ENCODE data around the gene ZNF48. TPM values are rescaled to one million over a fixed set of nuclear protein-coding genes. Genes with fewer than 3 reads are reported as not detected.

ZNF48 gene
- polyA plus RNA-seq, 12 donors, result 4.6 to 26.2 (median 6.2) TPM; not detected in 1

DNA sequence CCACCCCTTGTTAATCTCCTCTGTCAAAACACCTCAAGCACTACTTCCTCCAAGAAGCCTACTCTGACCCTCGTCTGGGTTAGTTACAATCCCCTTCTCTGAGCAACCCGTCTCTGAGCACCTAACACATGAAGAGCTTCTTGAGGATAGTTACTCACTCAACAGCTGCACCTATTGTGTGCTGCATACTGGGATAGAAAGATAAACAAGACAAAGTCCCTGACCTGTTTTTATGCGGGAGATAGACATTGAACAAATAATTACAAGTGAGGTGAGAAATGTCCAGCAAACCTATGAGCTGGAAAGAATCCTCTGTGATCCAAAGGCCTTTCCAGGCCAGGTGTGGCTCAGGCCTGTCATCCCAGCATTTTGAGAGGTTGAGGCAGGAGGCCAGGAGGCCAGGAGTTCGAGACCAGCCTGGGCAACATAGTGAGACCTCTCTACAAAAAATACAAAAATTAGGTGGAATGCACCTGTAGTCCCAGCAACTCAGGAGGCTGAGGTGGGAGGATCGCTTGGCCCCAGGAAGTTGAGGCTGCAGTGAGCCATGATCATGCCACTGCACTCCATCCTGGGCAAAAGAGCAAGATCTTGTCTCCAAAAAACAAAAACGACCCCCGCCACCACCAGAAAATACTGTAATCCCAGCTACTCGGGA, 6.7 kb downstream of the ZNF48 start:
- no peak for DNase-seq

DNA sequence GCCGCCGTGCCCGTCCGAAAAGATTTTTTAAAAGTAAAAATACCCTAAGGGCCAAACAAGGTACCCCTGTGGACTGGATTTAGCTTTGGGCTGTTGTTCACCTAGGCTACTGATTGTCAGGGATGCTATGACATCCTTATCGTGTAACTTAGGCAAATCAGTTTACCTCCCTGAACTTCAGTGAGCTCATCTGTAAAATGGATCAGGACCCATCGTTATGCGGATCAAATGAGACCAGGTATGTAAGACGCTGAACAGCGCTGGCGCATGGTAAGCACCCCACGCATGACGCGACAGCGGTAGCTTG, 11.5 kb downstream of the ZNF48 start:
- DNase-seq, result no peak

DNA sequence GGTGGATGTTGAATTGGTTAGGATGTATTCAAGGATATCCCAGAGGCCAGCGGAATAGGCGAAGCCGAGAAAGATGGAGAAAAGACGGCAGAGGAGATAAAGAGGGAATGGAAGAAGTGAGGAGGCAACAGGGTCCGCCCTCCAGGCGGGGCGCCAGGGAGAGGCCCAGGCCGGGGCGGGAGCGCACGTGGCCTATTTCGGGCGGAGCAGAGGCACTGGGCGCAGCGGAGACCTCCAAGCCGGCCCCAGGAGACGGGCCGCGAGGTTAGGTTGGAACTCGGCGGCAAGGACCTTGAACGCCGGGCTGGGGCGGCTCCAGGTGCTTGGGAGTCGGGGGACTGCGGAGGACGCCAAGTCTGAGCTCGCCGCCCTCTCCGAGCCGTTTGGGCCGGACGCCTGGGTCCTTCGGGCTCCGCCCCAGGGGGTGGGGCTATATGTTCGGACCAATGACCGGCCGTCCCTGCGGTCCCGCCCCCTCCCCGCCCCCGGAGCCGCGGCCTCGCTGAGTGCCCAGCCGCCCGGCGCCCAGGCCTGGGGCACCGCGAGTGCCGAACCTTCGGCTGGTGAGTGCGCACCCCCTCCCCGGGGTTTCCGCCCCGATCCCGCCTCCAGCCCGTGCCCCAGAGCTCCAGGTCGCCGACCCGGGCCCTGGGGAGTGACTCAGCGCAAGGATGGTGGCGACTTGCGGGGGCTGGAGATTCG, 12.0 kb downstream of the ZNF48 start, which contains the start of gene ZNF771:
Gene ZNF771 (plus strand): TSS at position 505 of the 702 bp plus-strand sequence. CDS start 448 bp downstream, outside the sequence.
- DNase-seq, result peak; percentile 95

DNA sequence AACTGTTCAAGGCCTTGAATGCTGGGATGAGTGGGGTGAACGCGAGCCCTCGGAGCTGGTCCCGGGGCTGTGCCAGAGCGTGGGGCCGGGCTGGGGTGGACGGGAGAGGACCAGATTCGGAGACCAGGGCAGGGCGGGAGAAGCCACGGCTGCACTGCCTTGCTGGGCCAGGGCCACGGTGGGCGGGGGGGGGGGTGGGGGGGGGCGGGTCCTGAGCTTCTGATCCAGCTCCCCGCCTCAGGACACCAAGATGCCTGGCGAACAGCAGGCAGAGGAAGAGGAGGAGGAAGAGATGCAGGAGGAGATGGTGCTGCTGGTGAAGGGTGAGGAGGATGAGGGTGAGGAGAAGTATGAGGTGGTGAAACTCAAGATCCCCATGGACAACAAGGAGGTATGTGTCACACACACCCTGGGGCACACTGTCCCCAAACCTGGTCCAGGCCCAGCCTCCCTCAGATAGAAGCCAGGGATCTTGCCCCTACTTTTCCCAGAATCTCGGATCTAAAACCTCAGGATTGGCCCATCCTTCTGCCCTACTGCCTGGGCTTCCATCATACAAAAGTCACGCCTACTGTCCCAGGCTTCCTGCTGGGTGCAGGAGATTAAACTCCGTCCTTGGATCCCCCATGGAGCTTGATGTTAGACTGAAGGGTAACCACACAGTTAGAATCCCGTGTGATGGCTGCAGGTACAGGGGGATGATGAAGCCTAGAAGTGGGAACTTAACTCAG, 12.7 kb downstream of the ZNF48 start:
- DNase-seq, result no peak

DNA sequence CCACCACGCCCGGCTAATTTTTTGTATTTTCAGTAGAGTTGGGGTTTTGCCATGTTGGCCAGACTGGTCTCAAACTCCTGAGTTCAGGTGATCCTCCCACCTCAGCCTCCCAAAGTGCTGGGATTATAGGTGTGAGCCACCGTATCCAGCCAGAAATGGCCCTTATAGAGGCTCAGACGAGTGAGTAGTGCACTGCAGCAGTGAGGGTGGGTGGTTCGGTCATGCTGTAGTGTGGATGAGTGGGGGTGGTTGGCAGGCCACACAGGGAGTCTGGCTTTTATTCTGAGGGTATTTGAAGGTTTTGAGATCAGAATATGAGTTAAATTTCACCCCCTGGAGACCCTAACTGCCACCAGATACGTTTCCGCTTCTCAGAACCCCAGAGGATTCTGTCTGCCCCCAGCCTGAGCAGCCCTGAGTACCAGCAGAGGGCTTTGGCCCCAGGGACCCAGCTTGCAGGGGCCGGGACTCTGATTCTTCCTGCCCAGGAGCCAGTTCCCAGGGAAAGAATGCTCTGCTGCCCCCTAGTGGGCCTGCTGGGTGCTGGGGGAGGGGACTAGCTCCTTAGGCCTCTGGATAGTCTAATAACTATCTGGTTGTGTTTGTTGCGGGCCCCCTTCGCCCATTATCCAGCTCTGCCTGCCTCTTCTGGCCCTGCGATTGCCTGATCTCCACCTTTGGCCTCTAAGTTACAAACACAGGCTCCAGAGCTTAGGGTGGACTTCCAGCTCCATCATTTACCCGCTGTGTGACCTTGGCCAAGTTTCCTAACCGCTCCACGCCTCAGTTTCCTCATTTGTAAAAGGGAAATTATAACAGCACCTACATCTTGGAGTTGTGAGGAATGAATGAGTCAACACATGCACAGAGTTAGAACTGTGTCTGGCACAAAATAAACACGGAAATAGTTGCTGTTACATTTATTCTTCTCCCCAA, 14.2 kb downstream of the ZNF48 start:
- DNase-seq, result peak; percentile 93

DNA sequence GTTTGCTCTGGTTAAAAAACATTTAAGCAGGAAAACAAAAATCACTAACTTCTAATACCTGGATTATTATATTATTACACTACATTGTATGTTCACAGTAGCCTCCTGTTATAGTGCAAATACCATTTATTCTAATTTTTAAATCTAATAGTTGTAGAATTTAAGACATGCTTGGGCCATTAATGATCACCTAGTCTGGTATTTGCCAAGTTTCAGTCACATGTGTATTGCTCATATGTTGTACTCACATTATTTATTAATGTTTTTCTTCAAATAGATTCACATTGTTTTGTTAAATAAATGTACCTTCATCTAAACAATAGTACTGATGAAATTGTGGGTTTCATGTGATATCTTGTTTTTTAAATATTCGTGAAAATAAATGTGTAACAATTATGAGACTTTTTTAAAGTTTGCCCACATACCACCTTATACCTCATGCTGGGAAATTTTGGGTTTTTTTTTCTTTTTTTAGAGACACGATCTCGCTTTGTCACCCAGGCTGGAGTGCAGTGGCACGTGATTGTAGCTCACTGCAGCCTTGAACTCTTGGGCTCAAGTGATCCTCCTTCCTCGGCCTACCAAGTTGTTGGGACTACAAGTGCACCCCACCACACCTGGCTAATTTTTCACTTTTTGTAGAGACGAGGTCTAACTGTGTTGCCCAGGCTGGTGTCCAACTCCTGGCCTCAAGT, 18.0 kb downstream of the ZNF48 start:
- DNase-seq, result no peak

DNA sequence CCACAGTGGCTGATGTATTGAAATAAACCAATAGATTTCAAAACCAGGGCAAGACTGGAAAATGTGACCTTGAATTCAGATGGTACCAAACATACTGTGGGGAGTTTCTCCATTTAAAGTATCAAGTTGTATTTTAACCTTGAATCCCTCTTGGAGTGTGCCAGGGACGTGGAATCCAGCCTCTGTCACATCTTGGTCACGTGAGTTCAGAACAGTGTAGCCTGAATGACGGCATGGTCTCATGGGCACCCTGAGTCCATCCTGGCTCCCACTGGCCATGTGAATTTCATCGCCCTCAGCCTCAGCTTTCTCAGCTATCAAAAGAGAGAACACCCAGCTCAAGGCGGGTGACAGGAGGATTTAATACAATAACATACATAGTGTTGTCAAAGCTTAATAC, 18.9 kb downstream of the ZNF48 start:
- no peak for DNase-seq

DNA sequence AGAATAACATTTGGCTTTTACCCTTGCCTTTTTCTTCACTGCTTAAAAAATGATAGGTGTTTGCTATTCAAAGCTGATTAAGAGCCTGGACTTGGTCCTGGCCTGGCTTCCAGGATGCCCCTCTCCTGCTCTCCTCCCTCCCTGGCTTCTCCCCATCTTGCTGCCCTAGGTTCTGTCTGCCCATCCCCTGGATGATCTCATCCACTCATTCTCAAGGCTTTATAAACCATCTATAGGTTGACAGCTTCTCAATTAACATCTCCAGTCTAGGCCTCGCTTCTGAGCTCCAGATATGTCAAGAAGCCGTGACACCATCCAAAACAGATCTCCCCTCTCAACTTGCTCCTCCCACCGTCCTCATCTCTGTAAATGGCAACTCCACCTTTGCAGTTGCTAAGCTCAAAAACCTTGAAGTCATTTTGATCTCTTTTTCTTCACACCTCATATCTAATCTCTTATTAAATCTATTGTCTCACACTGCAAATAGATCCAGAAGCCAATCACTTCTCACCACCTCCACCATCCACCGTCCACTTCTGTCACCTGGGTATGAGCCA, 20.9 kb downstream of the ZNF48 start:
- no peak for DNase-seq

DNA sequence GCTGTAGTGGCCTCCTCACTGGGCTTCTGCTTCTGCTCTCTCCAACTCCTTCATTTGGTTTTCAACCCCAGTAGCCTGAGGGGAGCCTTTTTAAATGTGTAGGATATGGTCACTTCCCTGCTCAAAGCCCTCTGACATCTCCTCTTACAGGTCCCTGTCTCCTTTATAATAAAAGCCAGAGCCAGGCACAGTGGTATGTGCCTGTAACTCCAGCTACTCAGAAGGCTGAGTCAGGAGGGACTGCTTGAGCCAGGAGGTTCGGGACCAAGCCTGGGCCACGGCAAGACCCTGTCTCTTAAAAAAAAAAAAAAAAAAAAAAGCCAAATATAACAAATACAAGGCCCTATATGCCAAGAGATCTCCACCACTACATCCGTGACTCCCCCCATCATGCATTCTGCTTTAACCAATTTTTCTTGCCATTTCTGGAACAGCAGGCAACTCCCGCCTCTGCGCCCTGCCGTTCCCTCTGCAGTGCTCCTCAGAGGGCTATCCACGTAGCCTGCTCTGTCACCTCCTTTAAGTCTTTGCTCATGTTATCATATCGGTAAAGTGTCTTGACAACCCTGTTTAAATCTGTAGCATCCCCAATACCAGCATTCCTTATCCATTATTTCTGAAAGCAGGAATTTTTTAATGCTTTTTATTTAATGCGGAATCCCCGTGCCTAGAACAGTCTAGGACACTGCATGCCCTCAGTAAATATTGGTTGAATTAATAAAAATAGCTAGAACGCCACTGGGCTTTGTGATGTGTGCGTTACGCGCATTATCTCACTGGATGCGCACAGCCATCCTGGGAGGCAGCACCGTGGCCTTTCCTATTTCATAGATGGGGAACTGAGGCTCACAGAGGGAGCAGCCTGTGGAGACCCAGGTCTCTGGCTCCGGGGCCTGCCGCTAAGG, 21.7 kb downstream of the ZNF48 start:
- no peak for DNase-seq

DNA sequence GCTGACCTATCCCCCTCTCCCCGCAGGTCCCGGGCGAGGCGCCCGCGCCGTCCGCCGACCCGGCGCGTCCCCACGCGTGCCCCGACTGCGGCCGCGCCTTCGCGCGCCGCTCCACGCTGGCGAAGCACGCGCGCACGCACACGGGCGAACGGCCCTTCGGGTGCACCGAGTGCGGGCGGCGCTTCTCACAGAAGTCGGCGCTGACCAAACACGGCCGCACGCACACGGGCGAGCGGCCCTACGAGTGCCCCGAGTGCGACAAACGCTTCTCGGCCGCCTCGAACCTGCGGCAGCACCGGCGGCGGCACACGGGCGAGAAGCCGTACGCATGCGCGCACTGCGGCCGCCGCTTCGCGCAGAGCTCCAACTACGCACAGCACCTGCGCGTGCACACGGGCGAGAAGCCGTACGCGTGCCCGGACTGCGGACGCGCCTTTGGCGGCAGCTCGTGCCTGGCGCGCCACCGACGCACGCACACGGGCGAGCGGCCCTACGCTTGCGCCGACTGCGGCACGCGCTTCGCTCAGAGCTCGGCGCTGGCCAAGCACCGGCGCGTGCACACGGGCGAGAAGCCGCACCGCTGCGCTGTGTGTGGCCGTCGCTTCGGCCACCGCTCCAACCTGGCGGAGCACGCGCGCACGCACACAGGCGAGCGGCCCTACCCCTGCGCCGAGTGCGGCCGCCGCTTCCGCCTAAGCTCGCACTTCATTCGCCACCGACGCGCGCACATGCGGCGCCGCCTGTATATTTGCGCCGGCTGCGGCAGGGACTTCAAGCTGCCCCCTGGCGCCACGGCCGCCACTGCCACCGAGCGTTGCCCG, 22.5 kb downstream of the ZNF48 start:
- peak; percentile 87 for DNase-seq

DNA sequence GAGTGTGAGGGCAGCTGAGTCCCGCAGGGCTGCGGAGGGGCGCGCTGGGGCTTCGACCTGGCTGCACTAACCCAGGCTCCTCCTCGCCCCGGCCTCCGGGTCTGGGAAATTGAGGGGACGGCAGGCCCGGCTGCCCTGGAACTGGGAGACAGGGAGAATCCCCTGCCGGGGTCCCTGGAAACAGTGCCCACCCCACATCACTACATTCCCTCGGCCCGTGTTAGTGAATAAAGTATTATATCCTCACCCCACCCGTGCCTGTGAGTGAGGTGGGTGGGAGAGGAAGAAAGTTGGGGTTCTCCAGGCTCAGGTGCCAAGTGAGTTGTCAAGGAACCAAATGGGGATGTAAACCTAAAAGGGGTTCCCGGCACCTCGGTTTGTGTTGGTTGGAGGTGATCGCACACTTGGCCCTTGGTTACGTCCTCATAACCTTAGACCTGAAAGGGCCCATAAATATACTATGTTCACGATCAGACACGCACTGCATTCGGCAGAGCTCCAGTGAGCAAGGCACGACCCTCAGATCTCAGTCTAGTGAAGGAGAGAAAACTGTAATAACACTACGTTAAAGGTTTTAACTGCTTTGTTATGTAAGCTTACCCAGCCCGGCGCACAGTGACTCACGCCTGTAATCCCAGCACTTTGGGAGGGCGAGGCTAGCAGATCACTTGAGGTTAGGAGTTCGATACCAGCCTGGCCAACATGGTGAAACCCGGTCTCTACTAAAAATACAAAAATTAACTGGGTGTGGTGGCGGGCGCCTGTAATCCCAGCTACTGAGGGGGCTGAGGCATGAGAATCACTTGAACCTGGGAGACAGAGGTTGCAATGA, 23.3 kb downstream of the ZNF48 start:
- no peak for DNase-seq

DNA sequence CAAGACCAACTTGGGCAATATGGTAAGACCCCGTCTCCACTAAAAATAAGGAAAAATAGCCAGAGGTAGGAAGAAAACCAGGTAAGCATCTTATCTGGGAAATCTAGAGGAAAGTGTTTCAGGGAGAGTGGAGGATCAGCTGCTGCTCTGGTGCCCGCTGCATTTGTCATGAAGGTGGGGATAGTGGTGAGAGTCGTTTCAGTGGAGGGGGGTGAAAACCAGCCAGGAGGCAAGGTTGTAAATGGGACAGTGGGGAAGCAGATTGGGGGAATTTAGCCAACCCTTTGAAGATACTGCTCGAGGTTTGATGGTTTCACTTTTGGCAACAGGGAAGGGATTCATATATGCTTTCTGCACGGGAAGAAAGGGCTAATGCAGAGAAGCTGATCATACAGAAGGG, 25.8 kb downstream of the ZNF48 start:
- DNase-seq, result no peak

DNA sequence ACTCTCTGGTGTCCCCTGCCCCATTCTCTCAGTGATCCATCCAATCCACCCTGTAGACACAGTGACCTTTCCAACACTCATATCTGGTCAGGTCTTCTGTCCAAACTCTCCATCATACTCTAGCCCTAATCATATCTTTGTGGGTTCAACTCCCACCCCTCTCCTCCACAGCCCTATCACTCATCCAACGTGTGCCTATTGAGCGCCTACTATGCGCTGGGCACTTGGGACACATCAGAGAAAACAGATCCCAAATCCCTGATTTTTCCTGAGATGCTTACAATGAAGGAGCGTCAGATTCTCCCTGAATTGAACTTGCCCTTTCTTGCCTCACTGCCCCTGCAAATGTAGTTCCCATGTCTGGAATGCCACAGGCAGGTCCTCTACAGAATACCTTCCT, 32.8 kb downstream of the ZNF48 start:
- no peak for DNase-seq

DNA sequence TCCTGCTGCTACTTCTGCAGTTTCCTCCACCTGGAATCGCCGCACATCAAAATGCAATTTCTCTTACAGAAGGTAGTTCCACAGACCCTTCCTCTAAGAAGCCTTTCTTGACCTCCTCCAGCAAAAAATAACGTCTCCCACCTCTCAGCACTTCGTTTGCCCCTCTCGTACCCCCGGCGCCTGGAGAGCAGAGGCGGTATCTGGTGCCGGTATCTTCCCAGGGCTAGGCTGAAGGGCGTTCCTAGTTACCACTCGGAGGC, 34.1 kb downstream of the ZNF48 start:
- DNase-seq, result no peak

DNA sequence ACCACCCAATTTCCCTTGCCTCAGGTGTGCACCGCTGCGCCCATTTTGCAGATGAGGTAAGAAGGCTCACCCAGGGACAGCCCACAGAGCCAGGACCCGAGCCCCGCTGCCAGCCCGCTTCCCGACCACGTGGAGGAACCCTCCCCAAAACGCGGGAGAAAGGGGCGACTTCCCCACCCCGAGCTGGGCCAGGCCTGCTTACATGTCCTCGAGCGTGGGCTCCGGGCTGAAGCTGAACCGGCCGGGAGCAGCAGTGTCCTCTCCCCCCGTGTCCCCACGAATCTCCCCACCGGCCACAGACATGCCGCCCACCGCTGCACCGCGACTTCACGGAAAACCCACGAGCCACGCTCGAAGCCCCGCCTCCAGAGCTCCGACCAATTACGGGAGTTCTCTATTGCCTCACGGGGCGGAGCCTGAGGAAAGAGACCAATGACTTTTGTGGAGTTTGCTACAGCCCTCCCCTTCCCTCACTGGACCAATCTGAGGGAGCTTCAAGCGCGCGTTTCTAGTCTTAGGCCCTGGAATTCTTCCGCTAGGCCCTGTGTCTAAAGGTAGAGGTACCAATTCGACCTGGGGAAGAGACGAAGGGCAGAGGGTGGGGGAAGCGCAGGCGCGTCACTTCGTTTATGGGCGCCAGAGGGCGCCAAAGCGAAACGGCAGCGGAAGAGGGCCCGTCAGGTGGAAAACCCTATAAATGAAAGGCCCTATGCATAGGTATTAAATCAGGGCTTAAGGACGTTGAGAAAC, 34.6 kb downstream of the ZNF48 start, which contains the start of gene DCTPP1:
Gene DCTPP1 (minus strand): TSS at position 353 of the 750 bp plus-strand sequence. CDS start 50 bp downstream, at position 303.
- peak; percentile 96 for DNase-seq

DNA sequence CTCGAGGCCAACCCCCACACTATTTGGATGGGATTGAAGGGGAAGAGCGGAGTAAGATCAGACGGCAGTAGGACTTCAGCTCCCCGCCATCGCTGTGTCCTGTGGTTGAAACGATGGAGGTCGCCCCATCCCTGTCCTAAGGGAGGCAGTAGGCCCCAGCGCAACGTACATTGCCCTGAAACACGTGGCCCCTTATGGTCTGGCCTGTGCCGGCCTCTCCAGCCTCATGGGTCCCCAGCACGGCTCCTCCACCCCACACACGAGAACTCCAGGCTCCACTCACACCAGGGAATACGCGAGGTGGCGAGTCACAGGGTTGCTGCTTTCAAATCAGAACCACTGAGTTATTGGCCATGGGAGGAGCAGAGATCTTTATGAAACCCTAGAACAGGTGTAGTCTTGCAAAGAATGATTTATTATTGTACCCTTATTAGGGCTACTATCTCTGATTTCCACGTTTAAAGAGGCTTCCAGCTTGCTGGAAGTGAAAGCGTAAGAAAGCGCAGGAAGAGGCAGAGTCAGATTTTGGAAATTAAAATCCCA, 35.3 kb downstream of the ZNF48 start:
- DNase-seq, result no peak

DNA sequence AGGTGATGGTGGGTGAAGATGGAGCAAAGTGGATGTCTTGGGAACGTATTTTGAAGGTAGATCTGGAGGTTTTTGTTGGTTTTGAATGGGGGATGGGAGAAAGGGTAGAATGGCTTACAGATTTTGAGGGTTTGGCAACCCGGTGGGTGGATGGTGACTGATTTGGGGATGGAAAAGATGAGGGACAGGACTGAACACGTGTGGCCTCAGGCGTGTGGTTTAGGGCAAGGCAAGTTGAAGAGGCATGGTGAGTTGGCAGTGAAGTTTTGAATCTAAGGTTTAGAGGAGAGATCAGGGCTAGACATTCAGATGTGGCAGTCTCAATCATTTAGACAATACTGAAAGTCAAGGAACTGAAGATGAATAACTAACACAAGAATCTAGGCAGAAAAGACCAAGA, 39.6 kb downstream of the ZNF48 start:
- DNase-seq, result no peak

All from muscle of arm (tissue), 12 donors.